Measurements from ENCODE around the gene PTPN6. TPM values are rescaled to one million over a fixed set of nuclear protein-coding genes. Genes with fewer than 3 reads are reported as not detected.

PTPN6 gene
- total and polyA plus RNA-seq, 10 of the 15 experiments (the other 5 are each of a cell fraction or from before 2014, with no cell fraction given): 229 to 457 (median 370) TPM

GRCh38 chr12:6975297-6976032 lies 24.3 kb downstream of the PTPN6 start (continued):
- TF ChIP-seq ZBTB11 (CRISPR knock-in tag; IDR thresholded peaks at IDR 0.05): no peak
- no peak for TF ChIP-seq NFYA (IDR thresholded peaks at IDR 0.05; ENCODE audit: borderline replicate concordance, low read depth, low read length)
- no peak for TF ChIP-seq MYB (IDR thresholded peaks at IDR 0.05; ENCODE audit: borderline replicate concordance, low read depth, low read length)
- TF ChIP-seq MEF2A (IDR thresholded peaks at IDR 0.05; ENCODE audit: insufficient read depth, low read depth, low read length): no peak
- no peak for TF ChIP-seq STAT3 (IDR thresholded peaks at IDR 0.05; ENCODE audit: low read depth, low read length)
- no peak for TF ChIP-seq YY1 (IDR thresholded peaks at IDR 0.05; ENCODE audit: low read depth, low read length)
- TF ChIP-seq MLLT1 (IDR thresholded peaks at IDR 0.05): no peak

All from GM12878 (cell line).